GM12878 (cell line): ENCODE data around the gene CDCA3. TPM values are rescaled to one million over a fixed set of nuclear protein-coding genes. Genes with fewer than 3 reads are reported as not detected.

Source experiments
- BCL3 ChIP-seq: IDR thresholded peaks from 2 replicates; pipeline ENCODE4 v1.6.1; 2011; ENCODE audit warnings: borderline replicate concordance, low read depth, mild to moderate bottlenecking, moderate library complexity, low read length; ENCODE audit not compliant: insufficient read depth, poor library complexity, severe bottlenecking
- CBX3 ChIP-seq: fragments of 200-600 bp; sonication (generic); IDR thresholded peaks from 2 replicates; pipeline ENCODE4 v1.6.1; 2016; ENCODE audit warnings: low read depth, borderline replicate concordance
- CREM ChIP-seq: IDR thresholded peaks from 2 replicates; pipeline ENCODE4 v1.6.1; 2014; ENCODE audit warnings: antibody characterized with exemption, low read depth
- DPF2 ChIP-seq: fragments of 450-650 bp; IDR thresholded peaks from 2 replicates; pipeline ENCODE4 v1.6.1; 2017; ENCODE audit warnings: mild to moderate bottlenecking
- HDGF ChIP-seq: fragments of 450-650 bp; IDR thresholded peaks from 2 replicates; pipeline ENCODE4 v1.6.1; 2016; ENCODE audit warnings: antibody characterized with exemption
- KLF5 ChIP-seq: fragments of 450-650 bp; IDR thresholded peaks from 2 replicates; pipeline ENCODE4 v1.6.1; 2014; ENCODE audit warnings: mild to moderate bottlenecking; ENCODE audit not compliant: partially characterized antibody
- MTA3 ChIP-seq: IDR thresholded peaks from 2 replicates; pipeline ENCODE4 v1.6.1; 2012; ENCODE audit warnings: low read length, inconsistent platforms, borderline replicate concordance
- NKRF ChIP-seq: fragments of 450-650 bp; conservative IDR thresholded peaks from 2 replicates; pipeline ENCODE4 v1.6.1; 2017; ENCODE audit warnings: mild to moderate bottlenecking, moderate library complexity
- NR2F1 ChIP-seq: fragments of 450-650 bp; conservative IDR thresholded peaks from 2 replicates; pipeline ENCODE4 v1.6.1; 2017; ENCODE audit warnings: mild to moderate bottlenecking
- PML ChIP-seq: IDR thresholded peaks from 2 replicates; pipeline ENCODE4 v1.6.1; 2012; ENCODE audit warnings: low read length, inconsistent platforms
- SKIL ChIP-seq: fragments of 450-650 bp; IDR thresholded peaks from 2 replicates; pipeline ENCODE4 v1.6.1; 2017; ENCODE audit warnings: mild to moderate bottlenecking, low read depth, inconsistent platforms; ENCODE audit not compliant: poor library complexity, severe bottlenecking
- SMC3 ChIP-seq: IDR thresholded peaks from 2 replicates; pipeline ENCODE4 v1.6.1; 2011; ENCODE audit warnings: low read length, improper control_type of control experiment, borderline replicate concordance
- TAF1 ChIP-seq: IDR thresholded peaks from 2 replicates; pipeline ENCODE4 v1.6.1; 2011; ENCODE audit warnings: mild to moderate bottlenecking, low read depth, low read length, borderline replicate concordance
- TARDBP ChIP-seq: IDR thresholded peaks from 2 replicates; pipeline ENCODE4 v1.6.1; 2016; ENCODE audit warnings: borderline replicate concordance
- TBL1XR1 ChIP-seq: IDR thresholded peaks from 2 replicates; pipeline ENCODE4 v1.6.1; 2012; ENCODE audit warnings: low read depth, low read length, improper control_type of control experiment
- ZNF217 ChIP-seq: fragments of 450-650 bp; IDR thresholded peaks from 2 replicates; pipeline ENCODE4 v1.6.1; 2017; ENCODE audit warnings: antibody characterized with exemption, mild to moderate bottlenecking
- polyA plus RNA-seq, 11 experiments: library from polyadenylated mRNA; depleted of rRNA in 4 of 11; unstranded in 6 of 11; stranded (reverse) in 5 of 11; fragments of >200 nt; fragmentation: Nextera tagmentation in 4 of 11; fragmentation: Illumina TruSeq in 1 of 11; extraction: Ambion mirVana in 4 of 11; extraction: Trizol in 1 of 11; gene quantifications; 1 replicate in 1 of 11; 2 replicates in 10 of 11; pipeline versions ENCODE4 v1.2.1 to v1.2.3, GENCODE V29; 2011 to 2016; ENCODE audit warnings: inconsistent platforms in 2 of 11, missing spikeins in 2 of 11, low read depth in 1 of 11
- total RNA-seq, 4 experiments: library from RNA; depleted of rRNA in 3 of 4; stranded (reverse); fragments of >200 nt in 3 of 4; fragmentation: Illumina TruSeq in 1 of 4; extraction: Trizol in 1 of 4; gene quantifications; 2 replicates each; pipeline versions ENCODE4 v1.2.1 to v1.2.3, GENCODE V29; 2013 to 2021
- TF ChIP-seq, protein P1 (sequence below): fragments of 450-650 bp; formaldehyde crosslinking; IDR thresholded peaks from 2 replicates; pipeline ENCODE4 v1.5.0; 2022; ENCODE audit warnings: mild to moderate bottlenecking, missing genetic modification characterization
- TF ChIP-seq, protein P2 (sequence below): IDR thresholded peaks from 2 replicates; pipeline ENCODE4 v1.6.1; 2011; ENCODE audit warnings: low read depth, low read length, improper control_type of control experiment, borderline replicate concordance

CDCA3 gene
- total and polyA plus RNA-seq, 10 of the 15 experiments (the other 5 are each of a cell fraction or from before 2014, with no cell fraction given): 34.5 to 148 (median 97.4) TPM

GRCh38 chr12:6890789-6891645 is 39.9 kb upstream of the CDCA3 start (continued):
- peak; percentile 48 for TF ChIP-seq BCL3
- TF ChIP-seq TBL1XR1: 0 out of 2 replicates have a peak, but pooled peaks have one; percentile 49
- TF ChIP-seq CBX3: no peak
- peak; percentile 43 for TF ChIP-seq SMC3
- 0 out of 2 replicates have a peak, but pooled peaks have one; percentile 26 for TF ChIP-seq TARDBP
- TF ChIP-seq HDGF: no peak
- peak; percentile 87 for TF ChIP-seq TAF1
- no peak for TF ChIP-seq SKIL
- peak; percentile 88 for TF ChIP-seq DPF2
- peak; percentile 74; the same call in 1 of the 2 replicates for TF ChIP-seq NKRF
- 0 out of 2 replicates have a peak, but pooled peaks have one; percentile 73 for TF ChIP-seq ZNF217
- peak; percentile 45 for TF ChIP-seq KLF5
- peak; percentile 64 for TF ChIP-seq CREM
- TF ChIP-seq MTA3: no peak
- TF ChIP-seq, protein P1, sequence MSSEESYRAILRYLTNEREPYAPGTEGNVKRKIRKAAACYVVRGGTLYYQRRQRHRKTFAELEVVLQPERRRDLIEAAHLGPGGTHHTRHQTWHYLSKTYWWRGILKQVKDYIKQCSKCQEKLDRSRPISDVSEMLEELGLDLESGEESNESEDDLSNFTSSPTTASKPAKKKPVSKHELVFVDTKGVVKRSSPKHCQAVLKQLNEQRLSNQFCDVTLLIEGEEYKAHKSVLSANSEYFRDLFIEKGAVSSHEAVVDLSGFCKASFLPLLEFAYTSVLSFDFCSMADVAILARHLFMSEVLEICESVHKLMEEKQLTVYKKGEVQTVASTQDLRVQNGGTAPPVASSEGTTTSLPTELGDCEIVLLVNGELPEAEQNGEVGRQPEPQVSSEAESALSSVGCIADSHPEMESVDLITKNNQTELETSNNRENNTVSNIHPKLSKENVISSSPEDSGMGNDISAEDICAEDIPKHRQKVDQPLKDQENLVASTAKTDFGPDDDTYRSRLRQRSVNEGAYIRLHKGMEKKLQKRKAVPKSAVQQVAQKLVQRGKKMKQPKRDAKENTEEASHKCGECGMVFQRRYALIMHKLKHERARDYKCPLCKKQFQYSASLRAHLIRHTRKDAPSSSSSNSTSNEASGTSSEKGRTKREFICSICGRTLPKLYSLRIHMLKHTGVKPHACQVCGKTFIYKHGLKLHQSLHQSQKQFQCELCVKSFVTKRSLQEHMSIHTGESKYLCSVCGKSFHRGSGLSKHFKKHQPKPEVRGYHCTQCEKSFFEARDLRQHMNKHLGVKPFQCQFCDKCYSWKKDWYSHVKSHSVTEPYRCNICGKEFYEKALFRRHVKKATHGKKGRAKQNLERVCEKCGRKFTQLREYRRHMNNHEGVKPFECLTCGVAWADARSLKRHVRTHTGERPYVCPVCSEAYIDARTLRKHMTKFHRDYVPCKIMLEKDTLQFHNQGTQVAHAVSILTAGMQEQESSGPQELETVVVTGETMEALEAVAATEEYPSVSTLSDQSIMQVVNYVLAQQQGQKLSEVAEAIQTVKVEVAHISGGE (CRISPR knock-in tag): no peak
- TF ChIP-seq PML: peak; percentile 76; the same call in 1 of the 2 replicates
- peak; percentile 45; the same call in 1 of the 2 replicates for TF ChIP-seq NR2F1
- TF ChIP-seq, protein P2, sequence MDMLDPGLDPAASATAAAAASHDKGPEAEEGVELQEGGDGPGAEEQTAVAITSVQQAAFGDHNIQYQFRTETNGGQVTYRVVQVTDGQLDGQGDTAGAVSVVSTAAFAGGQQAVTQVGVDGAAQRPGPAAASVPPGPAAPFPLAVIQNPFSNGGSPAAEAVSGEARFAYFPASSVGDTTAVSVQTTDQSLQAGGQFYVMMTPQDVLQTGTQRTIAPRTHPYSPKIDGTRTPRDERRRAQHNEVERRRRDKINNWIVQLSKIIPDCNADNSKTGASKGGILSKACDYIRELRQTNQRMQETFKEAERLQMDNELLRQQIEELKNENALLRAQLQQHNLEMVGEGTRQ: peak; percentile 89
